CD4-positive, alpha-beta T cell (primary cell): ENCODE measurements around the gene CEP85L. TPM values are rescaled to one million over a fixed set of nuclear protein-coding genes. Genes with fewer than 3 reads are reported as not detected.

Experiments used
- ATAC-seq: fragments of 200-7000 bp; cut with Tn5 transposase; one replicate; pipeline ENCODE4 v1.10.0; 2022; ENCODE audit warnings: mild to moderate bottlenecking; ENCODE audit not compliant: poor library complexity
- CTCF ChIA-PET: fragments of 350-600 bp; sonication (Branson Sonifier 250); formaldehyde crosslinking; loops from one replicate; lab custom pipeline; 2021; ENCODE audit warnings: antibody characterized with exemption, inconsistent platforms; lab: Charles Lee
- POLR2A ChIA-PET: fragments of 350-600 bp; sonication (Branson Sonifier 250); formaldehyde crosslinking; loops from one replicate; lab custom pipeline; 2021; ENCODE audit warnings: antibody characterized with exemption, inconsistent platforms; lab: Charles Lee
- DNase-seq, 14 experiments: peaks; one replicate each; pipeline ENCODE4 v3.0.0-alpha.2; 2013 to 2020; ENCODE audit warnings: mixed read lengths in 2 of 14
- H3K27ac ChIP-seq, 2 donors: one replicate each; pipeline versions ENCODE4 v1.5.1 to v1.7.0; 2013; ENCODE audit warnings: low read length in 2 of 2, low read depth in 1 of 2, mild to moderate bottlenecking in 1 of 2
- H3K27me3 ChIP-seq, 2 experiments: 1 replicate in 1 of 2; 2 replicates in 1 of 2; pipeline versions ENCODE4 v1.6.1 to v1.7.0; 2013; ENCODE audit warnings: low read length in 2 of 2, control low read depth in 1 of 2, mild to moderate bottlenecking in 1 of 2, moderate library complexity in 1 of 2; ENCODE audit not compliant: insufficient read depth in 2 of 2, control insufficient read depth in 1 of 2
- H3K36me3 ChIP-seq: one replicate; pipeline ENCODE4 v1.6.1; 2013; ENCODE audit warnings: low read length, control low read depth; ENCODE audit not compliant: insufficient read depth
- H3K4me1 ChIP-seq: one replicate; pipeline ENCODE4 v1.6.1; 2013; ENCODE audit warnings: low read length, control low read depth; ENCODE audit not compliant: insufficient read depth
- H3K4me3 ChIP-seq: one replicate; pipeline ENCODE4 v1.5.1; 2013; ENCODE audit warnings: mild to moderate bottlenecking, low read length, moderate library complexity
- H3K9me3 ChIP-seq, 2 experiments: 1 replicate in 1 of 2; 2 replicates in 1 of 2; pipeline versions ENCODE4 v1.6.1 to v1.7.0; 2013; ENCODE audit warnings: low read length in 2 of 2, mild to moderate bottlenecking in 2 of 2, control low read depth in 1 of 2, moderate library complexity in 1 of 2; ENCODE audit not compliant: control insufficient read depth in 1 of 2, insufficient read depth in 1 of 2
- H3K27ac Mint-ChIP-seq: one replicate; pipeline ENCODE4 v1.8.0; 2020; ENCODE audit warnings: mixed read lengths
- H3K27me3 Mint-ChIP-seq: one replicate; pipeline ENCODE4 v1.8.0; 2021; ENCODE audit warnings: mixed read lengths
- H3K36me3 Mint-ChIP-seq: one replicate; pipeline ENCODE4 v1.8.0; 2021; ENCODE audit warnings: low read depth, mixed read lengths
- H3K4me1 Mint-ChIP-seq: one replicate; pipeline ENCODE4 v1.8.0; 2021; ENCODE audit warnings: low read depth, mixed read lengths
- H3K4me3 Mint-ChIP-seq: one replicate; pipeline ENCODE4 v1.8.0; 2020; ENCODE audit warnings: mild to moderate bottlenecking, mixed read lengths
- H3K9me3 Mint-ChIP-seq: one replicate; pipeline ENCODE4 v1.8.0; 2020; ENCODE audit warnings: mixed read lengths
- CTCF ChIP-seq: fragments of 200-600 bp; IDR thresholded peaks from one replicate; pipeline ENCODE4 v1.8.0; 2022; ENCODE audit warnings: antibody characterized with exemption, mild to moderate bottlenecking
- intact Hi-C, 2 experiments: fragments of 100-400 bp; cut with DNase I in 1 of 2; cut with micrococcal nuclease in 1 of 2; formaldehyde crosslinking; loops; one replicate each; pipeline versions ENCODE4 v1.15.1 to v1.9.0; 2023 to 2025; cut with DNase I, micrococcal nuclease
- total RNA-seq, 174 experiments: library from RNA in 2 of 174; stranded (reverse) in 2 of 174; gene quantifications; one replicate each; pipeline ENCODE4 v1.2.3 and lab custom pipeline; 2021 to 2026

CEP85L gene
- total RNA-seq, 2 experiments from 2014 or later = 76.2 to 80.7 TPM

- Mint-ChIP-seq H3K36me3 (peaks cover 17% of the 10 kb centered on the region), H3K27ac (no peak overlapping the region), H3K9me3 (no peaks in the 10 kb centered on the region), H3K4me3 (peak overlapping the region; percentile 51), H3K4me1 (peaks cover 54% of the 10 kb centered on the region), H3K27me3 (no peaks in the 10 kb centered on the region)
- no peak for TF ChIP-seq CTCF
- Histone ChIP-seq H3K9me3 (no peaks in the 10 kb centered on the region), H3K4me3 (no peak overlapping the region), H3K27ac (no peak overlapping the region), H3K36me3 (peaks cover 13% of the 10 kb centered on the region), H3K27me3 (no peaks in the 10 kb centered on the region), H3K4me1 (peaks cover 31% of the 10 kb centered on the region)
- ChIA-PET POLR2A (no interaction called here), CTCF (interaction anchor here (1.7 kb wide), 1 partner anchor 12 kb away, joined by 4 read pairs; no protein-coding TSS in a partner anchor)
- DNase-seq = no peak
- intact Hi-C loops = no loop called here
- no peak for ATAC-seq
Observed at GRCh38 chr6:118646977-118647376, 4.4 kb downstream of the CEP85L start.

GRCh38 chr6:118645395-118645794 is 6.0 kb downstream of the CEP85L start:
- Mint-ChIP-seq H3K36me3 (peaks cover 12% of the 10 kb centered on the region), H3K27me3 (no peaks in the 10 kb centered on the region), H3K27ac (peak overlapping the region; percentile 1), H3K9me3 (no peaks in the 10 kb centered on the region), H3K4me3 (peak overlapping the region; percentile 6), H3K4me1 (peaks cover 64% of the 10 kb centered on the region)
- Histone ChIP-seq H3K36me3 (peaks cover 13% of the 10 kb centered on the region), H3K4me3 (no peak overlapping the region), H3K9me3 (no peaks in the 10 kb centered on the region), H3K27me3 (no peaks in the 10 kb centered on the region), H3K4me1 (peaks cover 26% of the 10 kb centered on the region), H3K27ac (no peak overlapping the region)
- ATAC-seq (no peak), DNase-seq (no peak)
- ChIA-PET POLR2A (interaction anchor here (1.3 kb wide), 1 partner anchor 13 kb away, joined by 3 read pairs; no protein-coding TSS in a partner anchor), CTCF (interaction anchor here (1.5 kb wide), 1 partner anchor 248 kb away, joined by 3 read pairs; the partner anchor contains the start of gene ASF1A)
- no peak for TF ChIP-seq CTCF
- intact Hi-C loops = no loop called here

GRCh38 chr6:118644007-118644406 is 7.4 kb downstream of the CEP85L start:
- ChIA-PET CTCF (no interaction called here), POLR2A (interaction anchor here (1.3 kb wide), 1 partner anchor 11 kb away, joined by 3 read pairs; no protein-coding TSS in a partner anchor)
- Histone ChIP-seq H3K36me3 (peaks cover 13% of the 10 kb centered on the region), H3K4me1 (peaks cover 21% of the 10 kb centered on the region), H3K4me3 (no peak overlapping the region), H3K9me3 (no peaks in the 10 kb centered on the region), H3K27ac (no peak overlapping the region), H3K27me3 (no peaks in the 10 kb centered on the region)
- Mint-ChIP-seq H3K27me3 (no peaks in the 10 kb centered on the region), H3K36me3 (peaks cover 12% of the 10 kb centered on the region), H3K4me1 (peaks cover 64% of the 10 kb centered on the region), H3K27ac (peak overlapping the region; percentile 1), H3K4me3 (no peak overlapping the region), H3K9me3 (no peaks in the 10 kb centered on the region)
- intact Hi-C loops = no loop called here
- no peak for DNase-seq
- no peak for TF ChIP-seq CTCF
- ATAC-seq = no peak
